H9 (cell line): ENCODE results near the gene CDC37L1. TPM values are rescaled to one million over a fixed set of nuclear protein-coding genes. Genes with fewer than 3 reads are reported as not detected.

ENCODE experiments used
- DNase-seq: peaks from one replicate; pipeline ENCODE4 v3.0.0-alpha.2; 2017
- H2AFZ ChIP-seq: one replicate; pipeline ENCODE4 v1.6.1; 2013; ENCODE audit warnings: mild to moderate bottlenecking, low read length, control low read depth, moderate library complexity
- H2AK5ac ChIP-seq: 2 replicates; pipeline ENCODE4 v1.6.1; 2013; ENCODE audit warnings: low read length, control low read depth, mixed read lengths; ENCODE audit not compliant: insufficient read length
- H2BK120ac ChIP-seq: one replicate; pipeline ENCODE4 v1.6.1; 2013; ENCODE audit warnings: low read depth, mild to moderate bottlenecking, low read length, control low read depth, inconsistent platforms; ENCODE audit not compliant: poor library complexity, severe bottlenecking
- H2BK12ac ChIP-seq: 2 replicates; pipeline ENCODE4 v1.6.1; 2013; ENCODE audit warnings: low read length, control low read depth, mixed read lengths, low read depth; ENCODE audit not compliant: insufficient read length
- H2BK15ac ChIP-seq: 2 replicates; pipeline ENCODE4 v1.6.1; 2013; ENCODE audit warnings: low read depth, low read length, control low read depth
- H2BK20ac ChIP-seq: one replicate; pipeline ENCODE4 v1.6.1; 2013; ENCODE audit warnings: low read depth, mild to moderate bottlenecking, low read length, control low read depth, inconsistent platforms; ENCODE audit not compliant: poor library complexity, severe bottlenecking
- H2BK5ac ChIP-seq: 2 replicates; pipeline ENCODE4 v1.6.1; 2013; ENCODE audit warnings: low read length, control low read depth, mixed read lengths; ENCODE audit not compliant: insufficient read length
- H3K14ac ChIP-seq: 2 replicates; pipeline ENCODE4 v1.6.1; 2013; ENCODE audit warnings: low read length, control low read depth; ENCODE audit not compliant: insufficient read depth
- H3K18ac ChIP-seq: 2 replicates; pipeline ENCODE4 v1.6.1; 2013; ENCODE audit warnings: low read depth, mild to moderate bottlenecking, mixed read lengths, low read length, control low read depth; ENCODE audit not compliant: insufficient read length
- H3K23ac ChIP-seq: 2 replicates; pipeline ENCODE4 v1.6.1; 2013; ENCODE audit warnings: low read length, control low read depth, mixed read lengths, low read depth; ENCODE audit not compliant: insufficient read length
- H3K23me2 ChIP-seq: 2 replicates; pipeline ENCODE4 v1.6.1; 2013; ENCODE audit warnings: low read depth, mild to moderate bottlenecking, mixed read lengths, low read length, control low read depth; ENCODE audit not compliant: insufficient read length, poor library complexity, severe bottlenecking
- H3K27ac ChIP-seq: 2 replicates; pipeline ENCODE4 v1.5.1; 2013; ENCODE audit warnings: low read length, control low read depth, mixed read lengths, low read depth; ENCODE audit not compliant: insufficient read length
- H3K27me3 ChIP-seq: 2 replicates; pipeline ENCODE4 v1.6.1; 2013; ENCODE audit warnings: low read length, control low read depth, inconsistent platforms; ENCODE audit not compliant: insufficient read depth
- H3K4ac ChIP-seq: 2 replicates; pipeline ENCODE4 v1.6.1; 2013; ENCODE audit warnings: low read depth, mild to moderate bottlenecking, control low read depth, inconsistent platforms, low read length, moderate library complexity
- H3K4me1 ChIP-seq: 2 replicates; pipeline ENCODE4 v1.6.1; 2013; ENCODE audit warnings: low read length, control low read depth, inconsistent platforms; ENCODE audit not compliant: insufficient read depth
- H3K4me2 ChIP-seq: 2 replicates; pipeline ENCODE4 v1.6.1; 2013; ENCODE audit warnings: low read length, control low read depth, mixed read lengths; ENCODE audit not compliant: insufficient read length, insufficient read depth
- H3K56ac ChIP-seq: 2 replicates; pipeline ENCODE4 v1.6.1; 2013; ENCODE audit warnings: low read depth, mild to moderate bottlenecking, mixed read lengths, low read length, control low read depth; ENCODE audit not compliant: insufficient read length
- H3K79me1 ChIP-seq: 2 replicates; pipeline ENCODE4 v1.6.1; 2013; ENCODE audit warnings: low read depth, mild to moderate bottlenecking, moderate library complexity, low read length, control low read depth, inconsistent platforms; ENCODE audit not compliant: insufficient read depth, poor library complexity, severe bottlenecking
- H3K79me2 ChIP-seq: 2 replicates; pipeline ENCODE4 v1.6.1; 2013; ENCODE audit warnings: low read length, control low read depth, inconsistent platforms; ENCODE audit not compliant: insufficient read depth
- H3K9ac ChIP-seq: 2 replicates; pipeline ENCODE4 v1.6.1; 2013; ENCODE audit warnings: low read length, control low read depth, mixed read lengths; ENCODE audit not compliant: insufficient read length; ENCODE audit errors: extremely low read depth
- H3K9me3 ChIP-seq: one replicate; pipeline ENCODE4 v1.6.1; 2013; ENCODE audit warnings: low read depth, low read length, inconsistent platforms; ENCODE audit not compliant: control insufficient read depth
- H3T11ph ChIP-seq: one replicate; pipeline ENCODE4 v1.6.1; 2013; ENCODE audit warnings: mild to moderate bottlenecking, low read length, control low read depth, inconsistent platforms
- H4K20me1 ChIP-seq: one replicate; pipeline ENCODE4 v1.6.1; 2013; ENCODE audit not compliant: control insufficient read depth, insufficient read length, insufficient read depth
- H4K5ac ChIP-seq: 2 replicates; pipeline ENCODE4 v1.6.1; 2013; ENCODE audit warnings: low read depth, mild to moderate bottlenecking, mixed read lengths, low read length, control low read depth; ENCODE audit not compliant: insufficient read length
- H4K8ac ChIP-seq: replicated peaks from 2 replicates; pipeline ENCODE4 v1.6.1; 2013; ENCODE audit warnings: low read length, control low read depth, mixed read lengths, low read depth; ENCODE audit not compliant: insufficient read length
- H4K91ac ChIP-seq: 2 replicates; pipeline ENCODE4 v1.6.1; 2013; ENCODE audit warnings: low read depth, mild to moderate bottlenecking, moderate library complexity, mixed read lengths, low read length, control low read depth; ENCODE audit not compliant: insufficient read length
- H3K27ac Mint-ChIP-seq, 3 experiments: 2 replicates in 2 of 3; 3 replicates in 1 of 3; pipeline ENCODE4 v1.8.0; 2020 to 2021; ENCODE audit warnings: mixed read lengths in 3 of 3, mild to moderate bottlenecking in 1 of 3, moderate library complexity in 1 of 3
- H3K27me3 Mint-ChIP-seq: 2 replicates; pipeline ENCODE4 v1.8.0; 2021; ENCODE audit warnings: low read depth, mild to moderate bottlenecking, moderate library complexity, mixed read lengths
- H3K36me3 Mint-ChIP-seq, 3 experiments: 2 replicates in 2 of 3; 3 replicates in 1 of 3; pipeline ENCODE4 v1.8.0; 2020 to 2021; ENCODE audit warnings: low read depth in 3 of 3, mixed read lengths in 3 of 3; ENCODE audit not compliant: insufficient read depth in 1 of 3
- H3K4me1 Mint-ChIP-seq, 2 experiments: 2 replicates each; pipeline ENCODE4 v1.8.0; 2020; ENCODE audit warnings: mixed read lengths in 2 of 2
- H3K4me3 Mint-ChIP-seq, 2 experiments: 2 replicates in 1 of 2; 3 replicates in 1 of 2; pipeline ENCODE4 v1.8.0; 2020 to 2021; ENCODE audit warnings: mild to moderate bottlenecking in 2 of 2, mixed read lengths in 2 of 2, moderate library complexity in 1 of 2
- H3K9me3 Mint-ChIP-seq, 2 experiments: 2 replicates in 1 of 2; 3 replicates in 1 of 2; pipeline ENCODE4 v1.8.0; 2020; ENCODE audit warnings: mild to moderate bottlenecking in 2 of 2, mixed read lengths in 2 of 2, moderate library complexity in 1 of 2
- CTCF ChIP-seq: fragments of 200-600 bp; sonication (generic); conservative IDR thresholded peaks from 3 replicates; pipeline ENCODE4 v1.8.0; 2021; ENCODE audit warnings: antibody characterized with exemption, mild to moderate bottlenecking
- WGBS: extraction: QIAGEN DNeasy Blood & Tissue Kit; methylation state at CpG from one replicate; pipeline ENCODE4 v1.1.7; 2013; ENCODE audit warnings: missing lambda C conversion rate, low lambda C conversion rate, mixed read lengths; ENCODE audit not compliant: insufficient read length; ENCODE audit errors: extremely low coverage; 5-methylcytosine and 5-hydroxymethylcytosine counted together
- total RNA-seq: library from RNA; stranded (reverse); gene quantifications from 2 replicates; pipeline ENCODE4 v1.2.1, GENCODE V29; 2021

Gene CDC37L1
- total RNA-seq, 1 experiment from 2014 or later = 17.6 TPM

- H3K9me3 ChIP-seq = no peaks in the 10 kb centered on the region
- no peak overlapping the region for H2BK12ac ChIP-seq
- no peak overlapping the region for H3K27ac ChIP-seq
- no peak for TF ChIP-seq CTCF
- H4K20me1 ChIP-seq = peaks cover 3% of the 10 kb centered on the region
- no peak overlapping the region for H4K8ac ChIP-seq
- H3K4ac ChIP-seq = no peak overlapping the region
- H2AFZ ChIP-seq = peak overlapping the region; percentile 14
- H3K4me2 ChIP-seq = peak overlapping the region; percentile 46
- no peak overlapping the region for H3K18ac ChIP-seq
- WGBS = no CpG with 5 or more reads among the region's 5 CpGs
- no peak overlapping the region for H3K14ac ChIP-seq
- peaks cover 0 to 5% (median 0%) of the 10 kb centered on the region in 3 experiments; a peak in 2 of 7 replicates for H3K36me3 Mint-ChIP-seq
- no peak overlapping the region for H4K91ac ChIP-seq
- peak overlapping the region; percentile 90 to 97 (median 96) for H3K27ac Mint-ChIP-seq
- peaks cover 2% of the 10 kb centered on the region in 2 experiments; a peak in 2 of 5 replicates for H3K9me3 Mint-ChIP-seq
- no peak overlapping the region for H3K56ac ChIP-seq
- DNase-seq = no peak
- no peak overlapping the region for H3K9ac ChIP-seq
- H2AK5ac ChIP-seq = no peak overlapping the region
- no peaks in the 10 kb centered on the region for H3K79me1 ChIP-seq
- H3K79me2 ChIP-seq = no peaks in the 10 kb centered on the region; the same call in 1 of the 2 replicates
- no peak overlapping the region for H2BK120ac ChIP-seq
- no peak overlapping the region for H2BK20ac ChIP-seq
- H3K27me3 ChIP-seq = no peaks in the 10 kb centered on the region
- H3K23ac ChIP-seq = no peak overlapping the region
- no peak overlapping the region for H2BK15ac ChIP-seq
- H3K23me2 ChIP-seq = peaks cover 4% of the 10 kb centered on the region
- no peak overlapping the region for H3T11ph ChIP-seq
- 0 out of 2 replicates have a peak, but pooled peaks cover 2% of the 10 kb centered on the region for H3K27me3 Mint-ChIP-seq
- H3K4me1 ChIP-seq = peaks cover 11% of the 10 kb centered on the region
- no peak overlapping the region for H2BK5ac ChIP-seq
- H4K5ac ChIP-seq = no peak overlapping the region
- peak overlapping the region; percentile 80 to 89 for H3K4me3 Mint-ChIP-seq
- H3K4me1 Mint-ChIP-seq = peaks cover 51 to 59% of the 10 kb centered on the region in 2 experiments
Observed at GRCh38 chr9:4661611-4662010, 17.8 kb upstream of the CDC37L1 start.
